Naive thymus-derived CD4-positive, alpha-beta T cell (primary cell): ENCODE results near the gene KCNJ11. TPM values are rescaled to one million over a fixed set of nuclear protein-coding genes. Genes with fewer than 3 reads are reported as not detected.

Source experiments
- ATAC-seq: fragments of 150-1000 bp; cut with Tn5 transposase; 2 replicates; pipeline ENCODE4 v1.10.0; 2021; ENCODE audit warnings: mild to moderate bottlenecking, moderate library complexity
- CTCF ChIA-PET: fragments of 350-600 bp; sonication (Branson Sonifier 250); formaldehyde crosslinking; loops from one replicate; lab custom pipeline; 2021; ENCODE audit warnings: antibody characterized with exemption; lab: Charles Lee
- POLR2A ChIA-PET: fragments of 350-600 bp; sonication (Branson Sonifier 250); formaldehyde crosslinking; loops from one replicate; lab custom pipeline; 2021; ENCODE audit warnings: antibody characterized with exemption, inconsistent platforms; lab: Charles Lee
- DNase-seq, 9 donors: peaks; one replicate each; pipeline versions ENCODE4 v3.0.0 to v3.0.0-alpha.2; 2020 to 2022; ENCODE audit warnings: mixed read lengths in 1 of 9
- H3K27ac ChIP-seq: one replicate; pipeline ENCODE4 v1.7.0; 2013; ENCODE audit warnings: mild to moderate bottlenecking, low read depth, low read length, moderate library complexity
- H3K27me3 ChIP-seq, 2 donors: one replicate each; pipeline ENCODE4 v1.7.0; 2013; ENCODE audit warnings: low read length in 2 of 2, mild to moderate bottlenecking in 2 of 2, moderate library complexity in 2 of 2; ENCODE audit not compliant: control insufficient read depth in 2 of 2, insufficient read depth in 2 of 2
- H3K36me3 ChIP-seq, 3 experiments: 1 replicate in 2 of 3; 2 replicates in 1 of 3; pipeline ENCODE4 v1.7.0; 2013; ENCODE audit warnings: low read length in 3 of 3, mild to moderate bottlenecking in 3 of 3, moderate library complexity in 1 of 3; ENCODE audit not compliant: insufficient read depth in 3 of 3, control insufficient read depth in 2 of 3
- H3K4me1 ChIP-seq, 2 donors: one replicate each; pipeline ENCODE4 v1.7.0; 2013; ENCODE audit warnings: low read length in 2 of 2, mild to moderate bottlenecking in 2 of 2, moderate library complexity in 1 of 2; ENCODE audit not compliant: control insufficient read depth in 2 of 2, insufficient read depth in 2 of 2
- H3K4me3 ChIP-seq: 2 replicates; pipeline ENCODE4 v1.7.0; 2013; ENCODE audit warnings: mild to moderate bottlenecking, low read length
- H3K9me3 ChIP-seq, 3 experiments: 1 replicate in 2 of 3; 2 replicates in 1 of 3; pipeline ENCODE4 v1.7.0; 2013; ENCODE audit warnings: low read length in 3 of 3; ENCODE audit not compliant: control insufficient read depth in 2 of 3
- H3K27ac Mint-ChIP-seq, 9 donors: one replicate each; pipeline ENCODE4 v1.8.0; 2020 to 2022; ENCODE audit warnings: mixed read lengths in 9 of 9, mild to moderate bottlenecking in 8 of 9, moderate library complexity in 5 of 9, inconsistent platforms in 2 of 9
- H3K27me3 Mint-ChIP-seq, 5 donors: one replicate each; pipeline ENCODE4 v1.8.0; 2021 to 2022; ENCODE audit warnings: mixed read lengths in 5 of 5, mild to moderate bottlenecking in 1 of 5
- H3K36me3 Mint-ChIP-seq, 5 donors: one replicate each; pipeline ENCODE4 v1.8.0; 2020 to 2022; ENCODE audit warnings: mixed read lengths in 5 of 5, mild to moderate bottlenecking in 3 of 5, inconsistent platforms in 1 of 5
- H3K4me1 Mint-ChIP-seq, 7 donors: one replicate each; pipeline ENCODE4 v1.8.0; 2020 to 2022; ENCODE audit warnings: mixed read lengths in 7 of 7, mild to moderate bottlenecking in 3 of 7, inconsistent platforms in 1 of 7
- H3K4me3 Mint-ChIP-seq, 10 donors: one replicate each; pipeline ENCODE4 v1.8.0; 2020 to 2022; ENCODE audit warnings: mild to moderate bottlenecking in 10 of 10, mixed read lengths in 10 of 10, moderate library complexity in 6 of 10, inconsistent platforms in 2 of 10
- H3K9me3 Mint-ChIP-seq, 11 donors: one replicate each; pipeline ENCODE4 v1.8.0; 2020 to 2022; ENCODE audit warnings: mixed read lengths in 11 of 11, mild to moderate bottlenecking in 4 of 11, inconsistent platforms in 1 of 11, moderate library complexity in 1 of 11
- intact Hi-C, 2 donors: fragments of 100-400 bp; cut with micrococcal nuclease; formaldehyde crosslinking; loops; one replicate each; pipeline ENCODE4 v1.15.1; 2023
- polyA plus RNA-seq, 2 donors: library from polyadenylated mRNA; unstranded; fragments of 300-500 nt; fragmentation: Illumina TruSeq; gene quantifications; one replicate each; pipeline ENCODE4 v1.2.3, GENCODE V29; 2021
- total RNA-seq, 6 experiments: library from RNA in 5 of 6; stranded (reverse) in 5 of 6; gene quantifications; 1 replicate in 5 of 6; 2 replicates in 1 of 6; pipeline ENCODE4 v1.2.3 and lab custom pipeline; 2021 to 2026

The KCNJ11 gene
- total and polyA plus RNA-seq, 7 experiments from 2014 or later: 0.24 to 1.4 (median 0.30) TPM; not detected in 4

GRCh38 chr11:17411418-17411817, 23.0 kb upstream of the KCNJ11 start:
- Histone ChIP-seq H3K4me3 (no peak overlapping the region), H3K4me1 (no peaks in the 10 kb centered on the region), H3K9me3 (no peaks in the 10 kb centered on the region), H3K27me3 (no peaks in the 10 kb centered on the region), H3K36me3 (no peaks in the 10 kb centered on the region), H3K27ac (no peak overlapping the region)
- no peaks in the 10 kb centered on the region for H3K9me3 Mint-ChIP-seq
- H3K4me1 Mint-ChIP-seq: peaks cover 0 to 37% (median 5%) of the 10 kb centered on the region in 7 donors
- intact Hi-C loops: no loop called here
- CTCF ChIA-PET: interaction anchor here (1.3 kb wide), 1 partner anchor 29 kb away, joined by 3 read pairs; no protein-coding TSS in a partner anchor
- H3K4me3 Mint-ChIP-seq: no peak overlapping the region
- H3K27me3 Mint-ChIP-seq: peaks cover 0 to 17% (median 11%) of the 10 kb centered on the region in 5 donors
- POLR2A ChIA-PET: interaction anchor here (0.5 kb wide), 1 partner anchor 317 kb away, joined by 3 read pairs; no protein-coding TSS in a partner anchor
- no peak for DNase-seq
- H3K27ac Mint-ChIP-seq: no peak overlapping the region
- no peak for ATAC-seq
- no peaks in the 10 kb centered on the region for H3K36me3 Mint-ChIP-seq

GRCh38 chr11:17410606-17411379, 22.3 kb upstream of the KCNJ11 start:
- H3K27me3 ChIP-seq: no peaks in the 10 kb centered on the region
- H3K4me3 ChIP-seq: no peak overlapping the region
- H3K4me1 ChIP-seq: no peaks in the 10 kb centered on the region
- peaks cover 0 to 37% (median 4%) of the 10 kb centered on the region in 7 donors for H3K4me1 Mint-ChIP-seq
- intact Hi-C loops: no loop called here
- peaks cover 0 to 15% (median 8%) of the 10 kb centered on the region in 5 donors for H3K27me3 Mint-ChIP-seq
- no peak overlapping the region for H3K4me3 Mint-ChIP-seq
- ATAC-seq: no peak
- H3K27ac ChIP-seq: no peak overlapping the region
- no peaks in the 10 kb centered on the region for H3K36me3 Mint-ChIP-seq
- DNase-seq: no peak
- ChIA-PET CTCF (interaction anchor here (1.3 kb wide), 1 partner anchor 29 kb away, joined by 3 read pairs; no protein-coding TSS in a partner anchor), POLR2A (no interaction called here)
- H3K27ac Mint-ChIP-seq: no peak overlapping the region
- H3K9me3 Mint-ChIP-seq: no peaks in the 10 kb centered on the region
- no peaks in the 10 kb centered on the region for H3K9me3 ChIP-seq
- no peaks in the 10 kb centered on the region for H3K36me3 ChIP-seq

- Histone ChIP-seq H3K4me1 (no peaks in the 10 kb centered on the region), H3K27ac (no peak overlapping the region), H3K27me3 (no peaks in the 10 kb centered on the region), H3K36me3 (no peaks in the 10 kb centered on the region), H3K9me3 (no peaks in the 10 kb centered on the region), H3K4me3 (no peak overlapping the region)
- DNase-seq: no peak
- POLR2A ChIA-PET: interaction anchor here (0.8 kb wide), 1 partner anchor 108 kb away, joined by 3 read pairs; no protein-coding TSS in a partner anchor
- Mint-ChIP-seq H3K4me3 (no peak overlapping the region), H3K36me3 (no peaks in the 10 kb centered on the region), H3K9me3 (no peaks in the 10 kb centered on the region), H3K27ac (no peak overlapping the region), H3K27me3 (peaks cover 0 to 11% (median 4%) of the 10 kb centered on the region in 5 donors), H3K4me1 (peaks cover 0 to 23% (median 0%) of the 10 kb centered on the region in 7 donors)
- ATAC-seq: no peak
- CTCF ChIA-PET: no interaction called here
- intact Hi-C loops: no loop called here
Measured at GRCh38 chr11:17408641-17409040, 20.2 kb upstream of the KCNJ11 start.

- POLR2A ChIA-PET: no interaction called here
- Histone ChIP-seq H3K4me1 (no peaks in the 10 kb centered on the region), H3K9me3 (no peaks in the 10 kb centered on the region), H3K27ac (no peak overlapping the region), H3K4me3 (no peak overlapping the region), H3K36me3 (no peaks in the 10 kb centered on the region), H3K27me3 (no peaks in the 10 kb centered on the region)
- H3K27me3 Mint-ChIP-seq: peaks cover 0 to 11% (median 2%) of the 10 kb centered on the region in 5 donors
- no peak for DNase-seq
- intact Hi-C loops: no loop called here
- no peaks in the 10 kb centered on the region for H3K36me3 Mint-ChIP-seq
- H3K9me3 Mint-ChIP-seq: no peaks in the 10 kb centered on the region
- peaks cover 0 to 18% (median 0%) of the 10 kb centered on the region in 7 donors for H3K4me1 Mint-ChIP-seq
- CTCF ChIA-PET: no interaction called here
- H3K27ac Mint-ChIP-seq: no peak overlapping the region
- no peak for ATAC-seq
- H3K4me3 Mint-ChIP-seq: no peak overlapping the region
Measured at GRCh38 chr11:17408026-17408425, 19.6 kb upstream of the KCNJ11 start.

- intact Hi-C loops: no loop called here
- Histone ChIP-seq H3K9me3 (no peaks in the 10 kb centered on the region), H3K27ac (no peak overlapping the region), H3K4me1 (no peaks in the 10 kb centered on the region), H3K27me3 (no peaks in the 10 kb centered on the region), H3K36me3 (no peaks in the 10 kb centered on the region), H3K4me3 (no peak overlapping the region)
- ChIA-PET POLR2A (no interaction called here), CTCF (no interaction called here)
- no peak overlapping the region for H3K4me3 Mint-ChIP-seq
- H3K4me1 Mint-ChIP-seq: peaks cover 0 to 15% (median 0%) of the 10 kb centered on the region in 7 donors
- H3K36me3 Mint-ChIP-seq: no peaks in the 10 kb centered on the region
- DNase-seq (no peak), ATAC-seq (no peak)
- H3K27me3 Mint-ChIP-seq: peaks cover 0 to 11% (median 2%) of the 10 kb centered on the region in 5 donors
- H3K9me3 Mint-ChIP-seq: no peaks in the 10 kb centered on the region
- no peak overlapping the region for H3K27ac Mint-ChIP-seq
Measured at GRCh38 chr11:17407575-17407974, 19.1 kb upstream of the KCNJ11 start.

GRCh38 chr11:17406818-17407149, 18.3 kb upstream of the KCNJ11 start:
- no peak overlapping the region for H3K4me3 ChIP-seq
- H3K9me3 Mint-ChIP-seq: no peaks in the 10 kb centered on the region
- no peaks in the 10 kb centered on the region for H3K36me3 ChIP-seq
- no peaks in the 10 kb centered on the region for H3K27me3 ChIP-seq
- H3K9me3 ChIP-seq: no peaks in the 10 kb centered on the region
- CTCF ChIA-PET: no interaction called here
- peak overlapping the region in 1 of 9 donors; percentile 41 for H3K27ac Mint-ChIP-seq
- POLR2A ChIA-PET: no interaction called here
- no peaks in the 10 kb centered on the region for H3K36me3 Mint-ChIP-seq
- ATAC-seq: no peak
- H3K4me3 Mint-ChIP-seq: no peak overlapping the region
- no peaks in the 10 kb centered on the region for H3K4me1 ChIP-seq
- H3K27me3 Mint-ChIP-seq: peaks cover 0 to 11% (median 0%) of the 10 kb centered on the region in 5 donors
- intact Hi-C loops: no loop called here
- H3K27ac ChIP-seq: no peak overlapping the region
- H3K4me1 Mint-ChIP-seq: peaks cover 0 to 12% (median 0%) of the 10 kb centered on the region in 7 donors
- no peak for DNase-seq
